NCI-H82 treated with DMSO at 0.1 percent for 48 hours (cell line): ENCODE measurements around the gene GAB1.

Experiments
- DNase-seq: peaks from one replicate; lab custom pipeline; 2025; ENCODE audit not compliant: unreplicated experiment; lab: John Stamatoyannopoulos, UW

GAB1 gene

GRCh38 chr4:143383005-143383574 lies 46.4 kb downstream of the GAB1 start:
- no peak for DNase-seq

- DNase-seq: no peak
Observed at GRCh38 chr4:143384381-143384994, 47.8 kb downstream of the GAB1 start.

- DNase-seq: no peak
Observed at GRCh38 chr4:143386812-143387211, 50.1 kb downstream of the GAB1 start.

- DNase-seq: no peak
Observed at GRCh38 chr4:143389579-143390195, 53.0 kb downstream of the GAB1 start.

- no peak for DNase-seq
Observed at GRCh38 chr4:143390764-143391163, 54.1 kb downstream of the GAB1 start.

GRCh38 chr4:143391261-143391660 lies 54.6 kb downstream of the GAB1 start:
- peak; percentile 16 for DNase-seq

- no peak for DNase-seq
Observed at GRCh38 chr4:143391895-143392294, 55.2 kb downstream of the GAB1 start.

- no peak for DNase-seq
Observed at GRCh38 chr4:143393195-143393594, 56.5 kb downstream of the GAB1 start.

- peak; percentile 5 for DNase-seq
Observed at GRCh38 chr4:143394739-143395453, 58.2 kb downstream of the GAB1 start.

- DNase-seq: no peak
Observed at GRCh38 chr4:143396695-143397094, 60.0 kb downstream of the GAB1 start.

- no peak for DNase-seq
Observed at GRCh38 chr4:143397335-143397734, 60.7 kb downstream of the GAB1 start.

GRCh38 chr4:143397887-143398286 lies 61.2 kb downstream of the GAB1 start:
- no peak for DNase-seq

- DNase-seq: peak; percentile 39
Observed at GRCh38 chr4:143399113-143399949, 62.7 kb downstream of the GAB1 start.

GRCh38 chr4:143400082-143400481 lies 63.4 kb downstream of the GAB1 start:
- no peak for DNase-seq

GRCh38 chr4:143402776-143403552 lies 66.3 kb downstream of the GAB1 start:
- DNase-seq: no peak

GRCh38 chr4:143403553-143403820 lies 66.8 kb downstream of the GAB1 start:
- DNase-seq: no peak

- no peak for DNase-seq
Observed at GRCh38 chr4:143404555-143404954, 67.9 kb downstream of the GAB1 start.

- DNase-seq: no peak
Observed at GRCh38 chr4:143405075-143405730, 68.5 kb downstream of the GAB1 start.

GRCh38 chr4:143406523-143406922 lies 69.8 kb downstream of the GAB1 start:
- no peak for DNase-seq

- DNase-seq: no peak
Observed at GRCh38 chr4:143407474-143407873, 70.8 kb downstream of the GAB1 start.
